Neural progenitor cell (in vitro differentiated cells): Measurements from ENCODE around the gene CCT8. TPM values are rescaled to one million over a fixed set of nuclear protein-coding genes. Genes with fewer than 3 reads are reported as not detected.
"Not testable (repeated sequence)": the region's sequence is repeated elsewhere in the genome, so short reads cannot be mapped to it uniquely, and the experiment has no call there.

ENCODE experiments used
- DNase-seq: peaks from one replicate; pipeline ENCODE4 v3.0.0-alpha.2; 2016; ENCODE audit warnings: low spot score
- H2AFZ ChIP-seq: fragments of 200-600 bp; sonication (generic); replicated peaks from 2 replicates; pipeline ENCODE4 v1.6.1; 2016; ENCODE audit warnings: antibody characterized with exemption
- H3F3A ChIP-seq: fragments of 200-600 bp; sonication (generic); 2 replicates; pipeline ENCODE4 v1.6.1; 2016; ENCODE audit warnings: antibody characterized with exemption, low read depth
- H3K27ac ChIP-seq: fragments of 200-600 bp; sonication (generic); 2 replicates; pipeline ENCODE4 v1.5.1; 2016; ENCODE audit warnings: mild to moderate bottlenecking
- H3K27me3 ChIP-seq: fragments of 200-600 bp; sonication (generic); 2 replicates; pipeline ENCODE4 v1.6.1; 2016; ENCODE audit warnings: mild to moderate bottlenecking, moderate library complexity
- H3K36me3 ChIP-seq: fragments of 200-600 bp; sonication (generic); 2 replicates; pipeline ENCODE4 v1.5.1; 2016
- H3K4me1 ChIP-seq: fragments of 200-600 bp; sonication (generic); 2 replicates; pipeline ENCODE4 v1.6.1; 2016; ENCODE audit warnings: mixed run types
- H3K4me2 ChIP-seq: fragments of 200-600 bp; sonication (generic); 2 replicates; pipeline ENCODE4 v1.6.1; 2016
- H3K4me3 ChIP-seq: fragments of 200-600 bp; sonication (generic); 2 replicates; pipeline ENCODE4 v1.5.1; 2016
- H3K79me2 ChIP-seq: fragments of 200-600 bp; sonication (generic); 2 replicates; pipeline ENCODE4 v1.6.1; 2016; ENCODE audit warnings: low read depth
- H3K9ac ChIP-seq: fragments of 200-600 bp; sonication (generic); 2 replicates; pipeline ENCODE4 v1.6.1; 2016
- H3K9me3 ChIP-seq: fragments of 200-600 bp; sonication (generic); 2 replicates; pipeline ENCODE4 v1.5.1; 2016; ENCODE audit warnings: low read depth
- H4K20me1 ChIP-seq: fragments of 200-600 bp; sonication (generic); 2 replicates; pipeline ENCODE4 v1.6.1; 2016; ENCODE audit warnings: low read depth
- H3K27ac Mint-ChIP-seq: 3 replicates; pipeline ENCODE4 v1.8.0; 2021; ENCODE audit warnings: mixed read lengths
- H3K27me3 Mint-ChIP-seq: 2 replicates; pipeline ENCODE4 v1.8.0; 2022; ENCODE audit warnings: low read depth, mild to moderate bottlenecking, inconsistent platforms, moderate library complexity, mixed read lengths; ENCODE audit not compliant: insufficient read depth
- H3K36me3 Mint-ChIP-seq: 3 replicates; pipeline ENCODE4 v1.8.0; 2021; ENCODE audit warnings: mixed read lengths
- H3K4me1 Mint-ChIP-seq: 3 replicates; pipeline ENCODE4 v1.8.0; 2021; ENCODE audit warnings: mixed read lengths
- H3K4me3 Mint-ChIP-seq: 3 replicates; pipeline ENCODE4 v1.8.0; 2021; ENCODE audit warnings: mild to moderate bottlenecking, moderate library complexity, mixed read lengths
- H3K9me3 Mint-ChIP-seq: 3 replicates; pipeline ENCODE4 v1.8.0; 2020; ENCODE audit warnings: mixed read lengths
- CTCF ChIP-seq: fragments of 200-600 bp; sonication (generic); IDR thresholded peaks from 2 replicates; pipeline ENCODE4 v1.5.1; 2017; ENCODE audit warnings: antibody characterized with exemption, mild to moderate bottlenecking
- EZH2 ChIP-seq: fragments of 200-600 bp; sonication (generic); IDR thresholded peaks from 2 replicates; pipeline ENCODE4 v1.6.1; 2017; ENCODE audit warnings: antibody characterized with exemption, mild to moderate bottlenecking, moderate library complexity
- EZH2phosphoT487 ChIP-seq: fragments of 200-600 bp; sonication (generic); IDR thresholded peaks from 2 replicates; pipeline ENCODE4 v1.6.1; 2017; ENCODE audit warnings: antibody characterized with exemption
- total RNA-seq: library from RNA; depleted of rRNA; stranded (reverse); fragments of >200 nt; gene quantifications from 2 replicates; pipeline ENCODE4 v1.2.3, GENCODE V29; 2015; ENCODE audit warnings: low replicate concordance

The CCT8 gene
- total RNA-seq, 1 donor from 2014 or later, result 642 TPM

GRCh38 chr21:29077651-29078090 lies 4.2 kb upstream of the CCT8 start:
- Histone ChIP-seq H3K9me3 (no peaks in the 10 kb centered on the region), H3K4me1 (no peaks in the 10 kb centered on the region), H3K4me2 (no peak overlapping the region), H2AFZ (peak overlapping the region; percentile 2), H3K27me3 (no peaks in the 10 kb centered on the region), H4K20me1 (peaks cover 6% of the 10 kb centered on the region), H3K27ac (no peak overlapping the region), H3K4me3 (no peak overlapping the region), H3K36me3 (no peaks in the 10 kb centered on the region), H3K9ac (no peak overlapping the region), H3F3A (no peaks in the 10 kb centered on the region), H3K79me2 (peaks cover 8% of the 10 kb centered on the region)
- peaks cover 6% of the 10 kb centered on the region for H3K4me1 Mint-ChIP-seq
- no peak overlapping the region for H3K4me3 Mint-ChIP-seq
- DNase-seq, result no peak
- H3K27ac Mint-ChIP-seq, result no peak overlapping the region
- no peak for TF ChIP-seq EZH2phosphoT487
- no peak for TF ChIP-seq EZH2
- no peak for TF ChIP-seq CTCF
- H3K36me3 Mint-ChIP-seq, result no peaks in the 10 kb centered on the region
- no peaks in the 10 kb centered on the region for H3K9me3 Mint-ChIP-seq
- H3K27me3 Mint-ChIP-seq, result peaks cover 3% of the 10 kb centered on the region

GRCh38 chr21:29076731-29077640 lies 3.5 kb upstream of the CCT8 start:
- H2AFZ ChIP-seq, result peak overlapping the region; percentile 23
- H3K4me1 ChIP-seq, H3K27ac Mint-ChIP-seq, H3K36me3 Mint-ChIP-seq, H3K27ac ChIP-seq, DNase-seq, H3K4me2 ChIP-seq, H3K27me3 Mint-ChIP-seq, H3K27me3 ChIP-seq, H3K36me3 ChIP-seq, H3K9me3 ChIP-seq, H3K9me3 Mint-ChIP-seq, H3F3A ChIP-seq, H3K9ac ChIP-seq, H3K4me3 Mint-ChIP-seq, H3K4me3 ChIP-seq: not testable (repeated sequence)
- peaks cover 12% of the 10 kb centered on the region for H4K20me1 ChIP-seq
- peaks cover 15% of the 10 kb centered on the region for H3K79me2 ChIP-seq
- peaks cover 13% of the 10 kb centered on the region for H3K4me1 Mint-ChIP-seq

GRCh38 chr21:29075706-29076466 lies 2.4 kb upstream of the CCT8 start:
- H3K4me1 ChIP-seq, result peaks cover 17% of the 10 kb centered on the region
- peak overlapping the region; percentile 23 for H2AFZ ChIP-seq
- no peaks in the 10 kb centered on the region for H3K9me3 ChIP-seq
- H3K27ac Mint-ChIP-seq, result no peak overlapping the region
- peaks cover 18% of the 10 kb centered on the region for H3K4me1 Mint-ChIP-seq
- peaks cover 5% of the 10 kb centered on the region for H3K27me3 Mint-ChIP-seq
- H3K9ac ChIP-seq, result no peak overlapping the region
- H3K27me3 ChIP-seq, result no peaks in the 10 kb centered on the region
- no peaks in the 10 kb centered on the region for H3K9me3 Mint-ChIP-seq
- no peak overlapping the region for H3K27ac ChIP-seq
- DNase-seq, result no peak
- H3K79me2 ChIP-seq, result peaks cover 26% of the 10 kb centered on the region
- H3K4me3 Mint-ChIP-seq, result no peak overlapping the region
- no peak overlapping the region for H3K4me3 ChIP-seq
- no peaks in the 10 kb centered on the region for H3F3A ChIP-seq
- peaks cover 23% of the 10 kb centered on the region for H4K20me1 ChIP-seq
- no peak overlapping the region for H3K4me2 ChIP-seq
- no peaks in the 10 kb centered on the region for H3K36me3 ChIP-seq
- no peaks in the 10 kb centered on the region for H3K36me3 Mint-ChIP-seq
- no peak for TF ChIP-seq EZH2phosphoT487
- no peak for TF ChIP-seq EZH2
- no peak for TF ChIP-seq CTCF
